EH (cell line): ENCODE measurements around the gene EDDM3A.
"Not testable (repeated sequence)": the region's sequence is repeated elsewhere in the genome, so short reads cannot be mapped to it uniquely, and the experiment has no call there.

Experiments
- DNase-seq: peaks from one replicate; pipeline ENCODE4 v3.0.0-alpha.2; 2015; ENCODE audit warnings: low read depth

The EDDM3A gene

GRCh38 chr14:20733684-20734429 lies 11.8 kb upstream of the EDDM3A start:
- DNase-seq, result no peak

- no peak for DNase-seq
These were observed 11.3 kb upstream of the EDDM3A start for GRCh38 chr14:20734430-20734806.

GRCh38 chr14:20738292-20738691 lies 7.4 kb upstream of the EDDM3A start:
- not testable (repeated sequence) for DNase-seq

- DNase-seq, result no peak
These were observed 3.6 kb upstream of the EDDM3A start for GRCh38 chr14:20742132-20742531.

GRCh38 chr14:20743556-20743955 lies 2.1 kb upstream of the EDDM3A start:
- DNase-seq, result no peak

- DNase-seq, result no peak
These were observed 879 bp downstream of the EDDM3A start for GRCh38 chr14:20746566-20746965.

- no peak for DNase-seq
These were observed 2.8 kb downstream of the EDDM3A start for GRCh38 chr14:20748439-20748838.

- no peak for DNase-seq
These were observed 4.5 kb downstream of the EDDM3A start for GRCh38 chr14:20750194-20750593.

GRCh38 chr14:20751963-20752562 lies 6.4 kb downstream of the EDDM3A start:
- peak; percentile 0 for DNase-seq

GRCh38 chr14:20754308-20754707 lies 8.6 kb downstream of the EDDM3A start:
- DNase-seq, result no peak

- DNase-seq, result no peak
These were observed 9.3 kb downstream of the EDDM3A start for GRCh38 chr14:20755037-20755436.

GRCh38 chr14:20757965-20758364 lies 12.3 kb downstream of the EDDM3A start:
- no peak for DNase-seq

- not testable (repeated sequence) for DNase-seq
These were observed 13.8 kb downstream of the EDDM3A start for GRCh38 chr14:20759465-20759864.

- no peak for DNase-seq
These were observed 15.3 kb downstream of the EDDM3A start for GRCh38 chr14:20760950-20761349.

- DNase-seq, result no peak
These were observed 22.9 kb downstream of the EDDM3A start for GRCh38 chr14:20768593-20768892.

GRCh38 chr14:20769421-20769820 lies 23.7 kb downstream of the EDDM3A start:
- no peak for DNase-seq

GRCh38 chr14:20772650-20773049 lies 27.0 kb downstream of the EDDM3A start:
- no peak for DNase-seq

GRCh38 chr14:20774258-20774824 lies 28.7 kb downstream of the EDDM3A start:
- DNase-seq, result no peak

- no peak for DNase-seq
These were observed 29.4 kb downstream of the EDDM3A start for GRCh38 chr14:20775043-20775442.

GRCh38 chr14:20775901-20776300 lies 30.2 kb downstream of the EDDM3A start:
- DNase-seq, result no peak

- DNase-seq, result no peak
These were observed 36.1 kb downstream of the EDDM3A start for GRCh38 chr14:20781803-20782202.

GRCh38 chr14:20782280-20782890 lies 36.7 kb downstream of the EDDM3A start:
- DNase-seq, result no peak

GRCh38 chr14:20787025-20787424 lies 41.3 kb downstream of the EDDM3A start:
- DNase-seq, result no peak
